Immature natural killer cell (primary cell): ENCODE measurements around the gene LGR6. TPM values are rescaled to one million over a fixed set of nuclear protein-coding genes. Genes with fewer than 3 reads are reported as not detected.
"Not testable (repeated sequence)": the region's sequence is repeated elsewhere in the genome, so short reads cannot be mapped to it uniquely, and the experiment has no call there.

Experiments used
- DNase-seq, 3 donors: peaks; one replicate each; pipeline ENCODE4 v3.0.0; 2022; ENCODE audit warnings: mixed read lengths in 1 of 3
- H3K27ac Mint-ChIP-seq, 6 donors: one replicate each; pipeline ENCODE4 v1.8.0; 2020; ENCODE audit warnings: mixed read lengths in 6 of 6, mild to moderate bottlenecking in 5 of 6, inconsistent platforms in 4 of 6, moderate library complexity in 3 of 6
- H3K27me3 Mint-ChIP-seq, 3 donors: one replicate each; pipeline ENCODE4 v1.8.0; 2020 to 2021; ENCODE audit warnings: low read depth in 3 of 3, mild to moderate bottlenecking in 3 of 3, mixed read lengths in 3 of 3, moderate library complexity in 3 of 3, inconsistent platforms in 1 of 3
- H3K36me3 Mint-ChIP-seq, 3 donors: one replicate each; pipeline ENCODE4 v1.8.0; 2020; ENCODE audit warnings: mixed read lengths in 3 of 3, inconsistent platforms in 2 of 3, mild to moderate bottlenecking in 2 of 3
- H3K4me1 Mint-ChIP-seq, 2 donors: one replicate each; pipeline ENCODE4 v1.8.0; 2020; ENCODE audit warnings: inconsistent platforms in 2 of 2, mild to moderate bottlenecking in 2 of 2, mixed read lengths in 2 of 2, moderate library complexity in 1 of 2
- H3K4me3 Mint-ChIP-seq, 5 donors: one replicate each; pipeline ENCODE4 v1.8.0; 2020; ENCODE audit warnings: mild to moderate bottlenecking in 5 of 5, mixed read lengths in 5 of 5, inconsistent platforms in 3 of 5, moderate library complexity in 3 of 5
- H3K9me3 Mint-ChIP-seq, 6 donors: one replicate each; pipeline ENCODE4 v1.8.0; 2020; ENCODE audit warnings: mild to moderate bottlenecking in 6 of 6, mixed read lengths in 6 of 6, inconsistent platforms in 4 of 6, moderate library complexity in 3 of 6
- polyA plus RNA-seq, 3 donors: library from polyadenylated mRNA; unstranded; fragments of 300-500 nt; fragmentation: Illumina TruSeq; gene quantifications; one replicate each; pipeline ENCODE4 v1.2.3, GENCODE V29; 2021

Gene LGR6
- polyA plus RNA-seq, 3 donors from 2014 or later = 10.9 to 26.8 (median 21.1) TPM

DNA sequence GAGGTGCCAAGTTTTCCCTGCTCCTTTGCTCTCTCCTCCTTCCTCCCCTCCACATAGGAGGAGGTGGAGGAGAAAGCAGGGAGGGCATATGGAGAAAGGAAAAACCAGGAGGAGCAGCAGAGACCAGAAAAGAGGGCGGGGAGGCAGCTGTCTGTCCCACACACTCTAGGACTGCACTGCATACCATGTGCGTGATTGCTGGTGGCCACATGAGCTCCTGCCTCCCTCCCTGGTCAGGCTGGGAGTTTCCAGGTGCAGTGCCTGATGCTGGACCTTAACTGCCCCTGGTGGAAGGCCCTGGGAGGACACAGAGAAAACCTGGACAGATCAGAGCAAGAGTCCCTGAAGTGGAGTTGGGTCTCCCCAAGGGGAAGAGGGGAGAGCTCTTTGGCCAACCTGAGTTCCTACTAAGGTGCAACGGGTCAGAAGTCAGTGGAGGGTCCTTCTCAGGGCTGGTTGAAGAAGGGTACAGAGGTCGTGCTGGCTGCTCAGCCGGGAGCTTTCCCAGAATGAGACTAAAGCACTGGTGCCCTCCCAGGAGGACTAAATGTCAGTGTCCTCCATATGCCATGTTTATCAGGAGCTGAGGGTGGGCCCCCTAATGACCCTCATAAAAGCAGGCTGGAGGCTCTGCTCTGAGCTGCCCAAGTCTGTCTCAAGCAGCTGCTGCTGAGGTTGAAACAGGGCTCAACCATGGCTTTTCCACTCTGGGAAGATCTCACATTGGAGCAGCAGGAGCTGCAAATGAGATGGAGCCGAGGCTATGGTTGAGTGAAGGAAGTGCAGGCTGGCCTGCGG is 3.5 kb upstream of the LGR6 start:
- peaks cover 4 to 7% (median 6%) of the 10 kb centered on the region in 3 donors for H3K27me3 Mint-ChIP-seq
- no peak overlapping the region for H3K4me3 Mint-ChIP-seq
- DNase-seq = no peak
- H3K9me3 Mint-ChIP-seq = no peaks in the 10 kb centered on the region
- peaks cover 0 to under 1% (median 0%) of the 10 kb centered on the region in 3 donors for H3K36me3 Mint-ChIP-seq
- peak overlapping the region in 1 of 6 donors; percentile 11 for H3K27ac Mint-ChIP-seq
- H3K4me1 Mint-ChIP-seq = peaks cover 6 to 17% of the 10 kb centered on the region in 2 donors

DNA sequence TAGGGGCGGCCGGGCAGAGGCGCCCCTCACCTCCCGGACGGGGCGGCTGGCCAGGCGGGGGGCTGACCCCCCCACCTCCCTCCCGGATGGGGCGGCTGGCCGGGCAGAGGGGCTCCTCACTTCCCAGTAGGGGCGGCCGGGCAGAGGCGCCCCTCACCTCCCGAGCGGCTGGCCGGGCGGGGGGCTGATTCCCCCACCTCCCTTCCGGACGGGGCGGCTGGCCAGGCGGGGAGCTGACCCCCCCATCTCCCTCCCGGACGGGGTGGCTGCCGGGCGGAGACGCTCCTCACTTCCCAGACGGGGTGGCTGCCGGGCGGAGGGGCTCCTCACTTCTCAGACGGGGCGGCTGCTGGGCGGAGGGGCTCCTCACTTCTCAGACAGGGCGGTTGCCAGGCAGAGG is 2.2 kb upstream of the LGR6 start:
- not testable (repeated sequence) for DNase-seq, H3K9me3 Mint-ChIP-seq, H3K27ac Mint-ChIP-seq, H3K4me3 Mint-ChIP-seq, H3K36me3 Mint-ChIP-seq, H3K27me3 Mint-ChIP-seq
- peaks cover 6 to 30% of the 10 kb centered on the region in 2 donors for H3K4me1 Mint-ChIP-seq

DNA sequence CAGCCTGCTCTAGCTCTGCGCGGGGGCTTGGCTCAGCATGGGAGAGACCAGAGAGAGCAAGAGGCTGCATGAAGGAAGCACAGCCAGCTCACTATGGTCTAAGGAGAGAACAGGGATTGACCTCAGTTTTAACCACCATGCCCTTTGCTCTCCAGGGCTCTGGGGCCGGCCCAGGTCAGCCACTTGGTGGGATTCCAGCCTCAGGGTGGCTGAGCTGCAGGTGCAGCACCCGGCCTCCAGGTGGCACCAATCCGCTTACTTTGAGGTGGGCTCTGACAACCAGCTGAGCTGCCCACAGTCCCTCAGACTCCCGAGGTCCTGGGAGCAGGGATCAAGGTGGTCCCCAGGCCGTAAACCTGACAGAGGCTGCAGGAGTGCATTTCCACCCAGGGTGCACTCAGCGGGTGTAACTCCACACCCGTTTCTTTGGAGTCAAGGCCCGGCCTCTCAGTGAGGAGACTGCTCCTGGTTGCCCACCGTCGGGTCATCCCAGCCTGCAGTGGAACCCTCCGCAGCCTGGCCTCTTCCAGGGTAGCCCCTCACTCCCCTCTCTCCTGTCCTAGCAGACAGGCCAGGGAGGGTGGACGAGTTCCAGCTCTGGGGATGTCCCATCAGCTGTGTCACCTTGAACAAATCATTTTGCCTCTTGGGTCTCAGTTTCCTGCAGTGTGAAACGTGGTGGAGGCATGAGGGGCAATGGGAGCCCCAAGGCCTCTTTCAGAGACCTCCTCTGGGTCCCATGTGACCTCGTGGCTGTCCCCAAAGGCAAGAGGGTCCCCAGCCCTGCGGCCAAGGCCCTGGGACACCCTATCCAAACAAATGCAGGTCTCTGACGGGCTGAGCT is 607 bp upstream of the LGR6 start:
- peaks cover 0 to 1% (median 0%) of the 10 kb centered on the region in 6 donors for H3K9me3 Mint-ChIP-seq
- peaks cover 7 to 16% (median 15%) of the 10 kb centered on the region in 3 donors for H3K27me3 Mint-ChIP-seq
- H3K36me3 Mint-ChIP-seq = peaks cover 0 to 5% (median 3%) of the 10 kb centered on the region in 3 donors
- H3K27ac Mint-ChIP-seq = peak overlapping the region in 2 of 6 donors; percentile 89 to 91
- DNase-seq = peak; percentile 59 to 70 (median 63)
- H3K4me3 Mint-ChIP-seq = peak overlapping the region; percentile 71 to 97 (median 84)
- peaks cover 6 to 44% of the 10 kb centered on the region in 2 donors for H3K4me1 Mint-ChIP-seq

DNA sequence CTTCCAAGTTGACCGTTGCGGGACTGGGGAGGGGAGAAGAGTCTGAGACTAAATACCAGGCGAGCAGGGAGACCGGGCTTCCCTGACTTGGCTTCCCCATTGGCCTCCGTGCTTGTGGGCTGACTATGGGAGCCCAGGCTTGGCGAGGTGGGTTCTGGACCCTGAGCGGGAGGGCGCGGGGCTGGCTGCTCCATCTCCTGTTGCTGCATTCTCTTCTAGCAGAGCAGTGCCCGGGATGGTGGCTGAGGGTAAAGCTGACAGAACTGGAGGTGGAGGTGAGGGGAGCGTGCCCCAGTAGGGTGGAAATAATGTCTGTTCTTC is 689 bp downstream of the LGR6 start:
- Mint-ChIP-seq H3K4me1 (peaks cover 6 to 57% of the 10 kb centered on the region in 2 donors), H3K27ac (peak overlapping the region in 4 of 6 donors; percentile 35 to 96 (median 68)), H3K4me3 (peak overlapping the region; percentile 60 to 82 (median 76)), H3K36me3 (peaks cover 0 to 5% (median 3%) of the 10 kb centered on the region in 3 donors), H3K9me3 (peaks cover 0 to 1% (median 0%) of the 10 kb centered on the region in 6 donors), H3K27me3 (peaks cover 8 to 19% (median 18%) of the 10 kb centered on the region in 3 donors)
- DNase-seq = no peak

DNA sequence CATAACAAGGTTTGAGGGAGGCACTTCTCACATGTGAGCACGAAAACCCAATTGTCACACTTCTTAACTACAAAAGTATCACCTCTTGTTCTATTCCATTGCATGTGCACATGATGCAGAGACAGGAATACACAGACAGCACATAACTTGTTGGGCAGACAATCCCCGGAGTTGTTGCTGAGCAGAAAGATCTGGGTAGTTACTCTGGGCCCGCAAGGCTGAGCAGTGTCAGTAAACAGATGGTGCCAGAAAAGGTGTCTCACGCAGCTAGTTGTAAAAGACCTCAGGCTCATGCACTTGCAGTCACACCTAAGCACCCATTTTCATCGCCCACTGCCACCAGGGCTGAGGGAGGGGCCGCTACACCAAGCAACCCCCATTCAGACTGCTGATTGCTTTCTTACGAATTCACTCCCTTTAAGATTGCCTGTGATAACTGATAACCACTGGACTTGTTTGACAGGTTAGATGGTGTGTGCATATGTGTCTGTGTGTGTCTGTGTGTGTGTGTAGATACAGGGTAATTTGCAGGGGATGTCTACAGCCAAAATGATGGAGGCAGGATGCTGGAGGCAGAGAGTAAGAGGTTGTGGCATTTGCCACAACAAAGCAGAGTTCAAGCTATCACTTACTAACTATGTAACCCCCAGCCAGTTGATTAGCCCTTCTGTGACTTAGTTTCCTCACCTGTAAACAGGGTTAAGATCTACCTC is 4.2 kb downstream of the LGR6 start:
- H3K4me3 Mint-ChIP-seq = peak overlapping the region; percentile 71 to 77 (median 75)
- peak; percentile 82 to 91 (median 85) for DNase-seq
- H3K9me3 Mint-ChIP-seq = peaks cover 0 to 1% (median 0%) of the 10 kb centered on the region in 6 donors
- H3K36me3 Mint-ChIP-seq = peaks cover 0 to 5% (median 3%) of the 10 kb centered on the region in 3 donors
- H3K27ac Mint-ChIP-seq = peak overlapping the region in 4 of 6 donors; percentile 96 to 97 (median 97)
- peaks cover 6 to 57% of the 10 kb centered on the region in 2 donors for H3K4me1 Mint-ChIP-seq
- H3K27me3 Mint-ChIP-seq = peaks cover 8 to 23% (median 19%) of the 10 kb centered on the region in 3 donors

DNA sequence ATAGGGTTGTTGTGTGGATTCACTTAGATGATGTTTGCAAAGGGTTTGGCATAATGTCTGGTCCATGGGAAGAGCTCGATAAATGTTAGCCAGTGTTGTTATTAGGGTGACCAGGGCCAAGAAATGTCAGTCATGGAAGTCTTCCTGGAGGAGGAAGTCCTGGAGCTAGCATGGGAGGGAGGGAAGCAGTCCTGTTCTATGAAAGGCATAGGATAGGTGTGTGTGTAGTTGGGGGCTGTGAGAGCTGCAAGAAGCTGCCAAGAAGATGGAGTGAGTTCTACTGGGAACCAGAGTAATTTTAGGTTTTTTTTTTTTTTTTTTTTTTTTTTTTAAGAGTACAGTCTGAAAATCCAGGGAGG is 4.7 kb downstream of the LGR6 start:
- Mint-ChIP-seq H3K36me3 (peaks cover 0 to 5% (median 3%) of the 10 kb centered on the region in 3 donors), H3K27ac (peak overlapping the region in 4 of 6 donors; percentile 96 to 97 (median 97)), H3K9me3 (peaks cover 0 to 1% (median 0%) of the 10 kb centered on the region in 6 donors), H3K4me3 (peak overlapping the region; percentile 63 to 77 (median 75)), H3K27me3 (peaks cover 9 to 23% (median 19%) of the 10 kb centered on the region in 3 donors), H3K4me1 (peaks cover 5 to 54% of the 10 kb centered on the region in 2 donors)
- no peak for DNase-seq

DNA sequence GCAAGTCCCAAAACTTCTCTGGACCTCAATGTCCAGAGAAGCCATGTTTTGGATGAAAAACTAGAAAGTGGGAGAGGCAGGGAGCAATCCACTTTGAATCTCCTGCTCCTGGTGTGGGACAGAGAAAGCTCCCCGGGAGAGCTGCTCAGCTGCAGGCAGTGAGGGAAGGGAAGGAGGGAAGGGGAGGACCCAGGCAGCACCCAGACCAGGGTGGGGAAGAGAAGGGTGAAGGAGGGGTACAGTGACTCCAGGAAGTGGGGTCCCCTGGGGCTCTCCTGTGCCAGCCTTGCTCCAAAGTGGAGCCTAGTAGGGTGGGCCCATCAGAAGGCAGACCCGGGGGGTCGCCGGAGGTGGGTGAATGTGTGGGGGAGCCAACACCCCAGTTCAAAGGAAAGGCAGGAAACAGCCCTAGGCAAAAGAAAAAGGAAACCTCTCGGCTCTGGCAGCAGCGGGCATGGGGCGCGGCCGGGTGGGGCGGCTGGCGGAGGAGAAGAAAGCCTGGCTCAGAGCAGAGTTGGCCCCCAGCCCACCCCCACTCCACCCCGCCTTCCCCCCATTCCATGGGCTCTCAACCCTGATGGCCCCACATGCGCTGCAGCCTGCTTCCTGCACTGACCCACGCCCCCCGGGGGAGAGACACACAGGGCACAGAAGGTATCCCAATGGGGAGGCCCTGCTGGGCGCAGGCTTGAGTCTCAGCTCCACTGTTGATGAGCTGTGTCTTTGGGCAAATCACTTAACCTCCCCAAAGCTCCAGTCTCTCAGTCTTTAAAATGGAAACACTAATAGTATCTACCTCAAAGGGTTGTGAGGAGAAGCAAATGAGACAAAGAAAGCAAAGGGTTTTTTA is 5.7 kb downstream of the LGR6 start:
- Mint-ChIP-seq H3K4me1 (peaks cover 0 to 49% of the 10 kb centered on the region in 2 donors), H3K36me3 (peaks cover 0 to 5% (median 3%) of the 10 kb centered on the region in 3 donors), H3K27ac (peak overlapping the region in 4 of 6 donors; percentile 96 to 97 (median 97)), H3K27me3 (peaks cover 6 to 27% (median 17%) of the 10 kb centered on the region in 3 donors), H3K4me3 (peak overlapping the region; percentile 50 to 76 (median 63)), H3K9me3 (peaks cover 0 to 1% (median 0%) of the 10 kb centered on the region in 6 donors)
- DNase-seq = peak in 1 of 3 donors; percentile 16

DNA sequence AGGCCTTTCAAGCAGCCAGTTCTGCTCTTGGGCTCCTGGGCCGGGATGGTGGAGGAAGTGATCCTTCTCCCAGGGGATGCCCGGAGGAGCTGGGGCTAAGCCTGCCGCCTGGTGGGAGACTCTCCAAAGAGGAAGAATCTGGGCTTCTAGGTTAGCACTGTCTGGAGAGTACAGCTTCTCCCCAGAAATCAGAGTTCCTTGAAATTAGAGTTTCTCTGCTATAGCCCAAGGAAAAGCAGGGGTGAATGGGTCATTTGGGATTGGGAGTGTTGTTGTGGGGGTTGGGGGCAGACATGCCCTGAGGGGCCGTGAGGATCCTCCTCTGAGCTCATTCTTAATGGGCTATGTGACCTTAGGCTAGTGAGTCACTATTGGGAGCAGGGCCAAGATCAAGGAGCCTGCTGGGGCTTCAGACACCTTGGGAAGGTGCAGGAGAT is 6.5 kb downstream of the LGR6 start:
- Mint-ChIP-seq H3K9me3 (peaks cover 0 to 1% (median 0%) of the 10 kb centered on the region in 6 donors), H3K27ac (peak overlapping the region in 4 of 6 donors; percentile 91 to 97 (median 96)), H3K4me1 (peaks cover 0 to 42% of the 10 kb centered on the region in 2 donors), H3K4me3 (peak overlapping the region in 4 of 5 donors; percentile 12 to 75 (median 64)), H3K27me3 (peaks cover 6 to 27% (median 17%) of the 10 kb centered on the region in 3 donors), H3K36me3 (peaks cover 0 to 5% (median 2%) of the 10 kb centered on the region in 3 donors)
- DNase-seq = no peak

DNA sequence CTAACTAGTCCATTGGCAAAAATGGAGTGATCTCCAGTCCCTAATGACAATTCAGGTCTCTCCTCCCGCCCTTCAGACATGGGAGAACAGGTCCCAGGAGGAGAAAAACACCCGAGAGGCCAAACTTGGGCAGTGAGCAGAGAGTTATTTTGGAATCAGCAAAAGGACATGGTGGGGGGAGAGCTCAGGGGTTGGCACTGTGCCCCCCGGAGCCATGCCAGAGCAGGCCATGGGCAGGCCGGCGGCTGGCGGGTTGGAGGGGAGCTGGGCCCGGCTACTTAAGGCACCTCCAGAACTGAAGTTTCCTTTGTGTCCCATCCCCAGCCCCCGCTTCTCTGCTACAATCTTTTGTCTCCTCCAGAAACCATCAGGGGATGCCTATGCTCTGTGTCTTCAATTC is 7.1 kb downstream of the LGR6 start:
- DNase-seq = no peak
- peaks cover 0 to 5% (median 0%) of the 10 kb centered on the region in 3 donors for H3K36me3 Mint-ChIP-seq
- peaks cover 0 to 36% of the 10 kb centered on the region in 2 donors for H3K4me1 Mint-ChIP-seq
- peaks cover 0 to 1% (median 0%) of the 10 kb centered on the region in 6 donors for H3K9me3 Mint-ChIP-seq
- H3K4me3 Mint-ChIP-seq = peak overlapping the region; percentile 64 to 90 (median 75)
- peaks cover 6 to 25% (median 17%) of the 10 kb centered on the region in 3 donors for H3K27me3 Mint-ChIP-seq
- peak overlapping the region in 4 of 6 donors; percentile 96 to 100 (median 97) for H3K27ac Mint-ChIP-seq

DNA sequence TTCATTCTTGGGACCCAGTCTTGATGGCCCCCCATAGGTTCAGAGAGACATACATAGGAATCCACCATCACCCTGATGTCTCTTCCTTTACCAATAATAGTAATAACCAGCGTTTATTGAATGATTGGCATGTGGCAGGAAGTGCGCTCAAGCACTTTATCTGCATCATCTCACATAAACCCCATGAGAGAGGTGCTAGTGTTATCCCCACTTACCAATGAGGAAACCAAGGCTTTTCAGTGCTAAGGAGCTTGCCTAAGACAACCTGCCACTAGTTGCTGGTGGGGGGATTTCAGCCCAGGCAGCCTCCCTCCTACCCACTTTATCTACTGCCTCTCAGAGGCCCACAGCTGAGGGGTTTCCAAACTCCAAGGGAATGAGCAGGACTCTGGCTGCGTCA is 7.7 kb downstream of the LGR6 start:
- peak; percentile 63 to 73 (median 69) for DNase-seq
- H3K36me3 Mint-ChIP-seq = peaks cover 0 to 5% (median 0%) of the 10 kb centered on the region in 3 donors
- peaks cover 0 to 1% (median 0%) of the 10 kb centered on the region in 6 donors for H3K9me3 Mint-ChIP-seq
- peaks cover 0 to 30% of the 10 kb centered on the region in 2 donors for H3K4me1 Mint-ChIP-seq
- peaks cover 4 to 25% (median 17%) of the 10 kb centered on the region in 3 donors for H3K27me3 Mint-ChIP-seq
- H3K4me3 Mint-ChIP-seq = peak overlapping the region; percentile 64 to 90 (median 75)
- H3K27ac Mint-ChIP-seq = peak overlapping the region in 4 of 6 donors; percentile 90 to 100 (median 96)

DNA sequence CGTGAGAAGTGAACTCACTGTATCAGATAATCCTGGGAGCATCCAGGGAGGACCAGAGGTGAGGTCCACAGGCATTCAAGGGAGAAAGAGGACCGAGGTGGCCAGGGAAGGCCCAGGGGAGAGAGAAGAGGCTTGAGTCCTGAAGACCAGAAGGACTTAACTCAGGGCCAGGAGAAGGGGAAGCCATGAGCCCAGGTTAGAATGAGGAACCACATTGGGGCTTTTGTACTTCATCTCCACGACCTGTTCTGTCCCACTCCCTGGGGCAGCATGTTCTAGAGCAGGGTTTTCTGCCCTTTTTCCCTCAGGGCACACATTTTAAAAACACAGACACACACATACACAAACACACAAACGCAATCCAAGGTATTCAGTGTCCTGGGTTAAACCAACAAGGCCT is 8.4 kb downstream of the LGR6 start:
- Mint-ChIP-seq H3K27ac (peak overlapping the region in 4 of 6 donors; percentile 90 to 100 (median 96)), H3K9me3 (peaks cover 0 to 1% (median 0%) of the 10 kb centered on the region in 6 donors), H3K4me1 (peaks cover 0 to 23% of the 10 kb centered on the region in 2 donors), H3K36me3 (peaks cover 0 to 5% (median 0%) of the 10 kb centered on the region in 3 donors), H3K27me3 (peaks cover 4 to 25% (median 13%) of the 10 kb centered on the region in 3 donors), H3K4me3 (peak overlapping the region; percentile 64 to 90 (median 75))
- no peak for DNase-seq
